Testis (tissue), 2 donors: ENCODE results near the gene BICD1.

Experiments
- POLR2A ChIP-seq: fragments of 450-650 bp; IDR thresholded peaks from one replicate; pipeline ENCODE4 v1.6.1; 2017; ENCODE audit warnings: antibody characterized with exemption, mild to moderate bottlenecking, moderate library complexity
- TF ChIP-seq, protein P1 (sequence below), 3 experiments: fragments of 450-650 bp in 2 of 3; fragments of 200-600 bp in 1 of 3; sonication (generic) in 1 of 3; IDR thresholded peaks; one replicate each; pipeline ENCODE4 v1.5.1; 2016 to 2019; ENCODE audit warnings: antibody characterized with exemption in 3 of 3, mild to moderate bottlenecking in 2 of 3, moderate library complexity in 1 of 3

DNA sequence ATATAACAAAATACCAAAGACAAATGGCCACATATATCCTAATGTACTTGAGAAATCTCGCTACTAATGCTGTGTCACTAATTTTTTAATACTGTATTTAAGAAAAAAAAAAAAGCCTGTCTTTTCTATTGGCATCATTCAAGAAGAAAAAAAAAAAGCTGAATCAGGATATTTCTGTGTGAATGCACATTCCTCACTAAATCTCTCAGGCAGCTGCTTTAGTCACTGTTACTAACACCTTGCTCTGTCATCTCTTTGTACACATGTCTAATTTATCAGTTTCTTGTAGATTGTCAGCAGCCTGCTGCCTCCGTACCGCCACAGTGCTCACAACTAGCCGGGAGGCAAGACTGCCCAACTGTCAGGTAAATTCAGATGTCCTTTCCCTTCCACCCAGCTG lies 260.7 kb downstream of the BICD1 start:
- TF ChIP-seq, protein P1, sequence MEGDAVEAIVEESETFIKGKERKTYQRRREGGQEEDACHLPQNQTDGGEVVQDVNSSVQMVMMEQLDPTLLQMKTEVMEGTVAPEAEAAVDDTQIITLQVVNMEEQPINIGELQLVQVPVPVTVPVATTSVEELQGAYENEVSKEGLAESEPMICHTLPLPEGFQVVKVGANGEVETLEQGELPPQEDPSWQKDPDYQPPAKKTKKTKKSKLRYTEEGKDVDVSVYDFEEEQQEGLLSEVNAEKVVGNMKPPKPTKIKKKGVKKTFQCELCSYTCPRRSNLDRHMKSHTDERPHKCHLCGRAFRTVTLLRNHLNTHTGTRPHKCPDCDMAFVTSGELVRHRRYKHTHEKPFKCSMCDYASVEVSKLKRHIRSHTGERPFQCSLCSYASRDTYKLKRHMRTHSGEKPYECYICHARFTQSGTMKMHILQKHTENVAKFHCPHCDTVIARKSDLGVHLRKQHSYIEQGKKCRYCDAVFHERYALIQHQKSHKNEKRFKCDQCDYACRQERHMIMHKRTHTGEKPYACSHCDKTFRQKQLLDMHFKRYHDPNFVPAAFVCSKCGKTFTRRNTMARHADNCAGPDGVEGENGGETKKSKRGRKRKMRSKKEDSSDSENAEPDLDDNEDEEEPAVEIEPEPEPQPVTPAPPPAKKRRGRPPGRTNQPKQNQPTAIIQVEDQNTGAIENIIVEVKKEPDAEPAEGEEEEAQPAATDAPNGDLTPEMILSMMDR (IDR thresholded peaks at IDR 0.05), result no peak
- TF ChIP-seq POLR2A, result no peak
